Measurements from ENCODE around the gene NFIC.

NFIC gene

DNA sequence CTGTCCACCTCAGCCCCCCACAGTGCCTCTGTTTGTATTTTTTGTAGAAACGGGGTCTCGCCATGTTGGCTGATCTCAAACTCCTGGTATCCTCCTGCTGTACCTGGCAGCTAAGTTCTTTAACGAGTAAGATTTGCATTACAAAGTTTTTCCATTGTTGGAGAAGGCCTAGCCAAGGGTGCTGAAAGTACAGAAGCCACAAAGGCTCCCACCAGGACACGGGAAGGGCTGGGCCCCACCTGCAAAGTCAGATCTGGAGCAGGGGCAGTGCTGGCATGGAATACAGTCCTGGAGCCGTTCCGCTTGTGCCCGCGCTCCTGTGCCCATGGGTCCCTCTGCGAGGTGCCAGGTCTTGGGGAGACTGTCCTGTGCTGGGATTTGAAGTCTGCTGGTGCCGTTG lies 151.9 kb downstream of the NFIC start:
- Histone ChIP-seq H3K36me3 (replicated peaks; ENCODE audit: insufficient read depth, low read length) (0 out of 2 replicates have a peak, but pooled peaks cover 3% of the 10 kb centered on the region), H3K9ac (ENCODE audit: low read length) (no peak overlapping the region), H3K27ac (ENCODE audit: low read length) (no peak overlapping the region), H3K4me1 (ENCODE audit: low read length) (no peaks in the 10 kb centered on the region), H3K4me3 (ENCODE audit: low read length) (no peak overlapping the region), H3K4me2 (ENCODE audit: low read depth, low read length) (no peak overlapping the region), H3K27me3 (replicated peaks; ENCODE audit: insufficient read depth, low read length) (no peaks in the 10 kb centered on the region), H4K20me1 (ENCODE audit: insufficient read depth, low read length) (no peaks in the 10 kb centered on the region), H3K79me2 (ENCODE audit: low read length) (peaks cover 99% of the 10 kb centered on the region), H2AFZ (ENCODE audit: low read length) (no peak overlapping the region), H3K9me3 (replicated peaks; ENCODE audit: insufficient read depth, low read length) (no peaks in the 10 kb centered on the region), H3F3A (ENCODE audit: insufficient read depth, low read length) (no peaks in the 10 kb centered on the region), H3K9me2 (replicated peaks; ENCODE audit: insufficient read depth, low read length) (no peaks in the 10 kb centered on the region)
- DNase-seq: no peak
- TF ChIP-seq, protein P1, sequence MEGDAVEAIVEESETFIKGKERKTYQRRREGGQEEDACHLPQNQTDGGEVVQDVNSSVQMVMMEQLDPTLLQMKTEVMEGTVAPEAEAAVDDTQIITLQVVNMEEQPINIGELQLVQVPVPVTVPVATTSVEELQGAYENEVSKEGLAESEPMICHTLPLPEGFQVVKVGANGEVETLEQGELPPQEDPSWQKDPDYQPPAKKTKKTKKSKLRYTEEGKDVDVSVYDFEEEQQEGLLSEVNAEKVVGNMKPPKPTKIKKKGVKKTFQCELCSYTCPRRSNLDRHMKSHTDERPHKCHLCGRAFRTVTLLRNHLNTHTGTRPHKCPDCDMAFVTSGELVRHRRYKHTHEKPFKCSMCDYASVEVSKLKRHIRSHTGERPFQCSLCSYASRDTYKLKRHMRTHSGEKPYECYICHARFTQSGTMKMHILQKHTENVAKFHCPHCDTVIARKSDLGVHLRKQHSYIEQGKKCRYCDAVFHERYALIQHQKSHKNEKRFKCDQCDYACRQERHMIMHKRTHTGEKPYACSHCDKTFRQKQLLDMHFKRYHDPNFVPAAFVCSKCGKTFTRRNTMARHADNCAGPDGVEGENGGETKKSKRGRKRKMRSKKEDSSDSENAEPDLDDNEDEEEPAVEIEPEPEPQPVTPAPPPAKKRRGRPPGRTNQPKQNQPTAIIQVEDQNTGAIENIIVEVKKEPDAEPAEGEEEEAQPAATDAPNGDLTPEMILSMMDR (IDR thresholded peaks at IDR 0.05; ENCODE audit: low read length): no peak
- no peak for TF ChIP-seq EZH2 (optimal IDR thresholded peaks at IDR 0.05; ENCODE audit: low read depth, low read length)
- no peak for TF ChIP-seq EZH2phosphoT487 (IDR thresholded peaks at IDR 0.05; ENCODE audit: low read length)

DNA sequence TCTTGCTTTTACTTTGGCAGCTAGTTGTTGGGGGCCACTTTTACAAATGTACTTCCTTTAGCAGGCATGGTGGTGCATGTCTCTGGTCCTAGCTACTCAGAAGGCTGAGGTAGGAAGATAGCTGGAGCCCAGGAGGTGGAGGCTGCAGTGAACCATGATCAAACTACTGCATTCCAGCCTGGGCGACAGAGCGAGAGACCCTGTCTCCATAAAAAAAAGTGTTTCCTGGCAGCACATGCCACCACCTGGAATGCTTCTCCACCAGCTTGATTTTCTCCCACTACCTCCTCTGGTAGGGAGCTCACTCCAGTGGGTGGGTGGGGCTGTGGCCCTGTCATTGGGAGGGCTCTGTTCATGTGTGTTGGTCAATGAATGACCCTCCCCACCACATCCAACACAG lies 152.3 kb downstream of the NFIC start:
- Histone ChIP-seq H3K9me3 (replicated peaks; ENCODE audit: insufficient read depth, low read length) (no peaks in the 10 kb centered on the region), H3F3A (ENCODE audit: insufficient read depth, low read length) (no peaks in the 10 kb centered on the region), H3K36me3 (replicated peaks; ENCODE audit: insufficient read depth, low read length) (0 out of 2 replicates have a peak, but pooled peaks cover 3% of the 10 kb centered on the region), H3K4me1 (ENCODE audit: low read length) (no peaks in the 10 kb centered on the region), H3K79me2 (ENCODE audit: low read length) (peaks cover 97% of the 10 kb centered on the region), H2AFZ (ENCODE audit: low read length) (no peak overlapping the region), H4K20me1 (ENCODE audit: insufficient read depth, low read length) (no peaks in the 10 kb centered on the region), H3K27ac (ENCODE audit: low read length) (no peak overlapping the region), H3K27me3 (replicated peaks; ENCODE audit: insufficient read depth, low read length) (no peaks in the 10 kb centered on the region), H3K9ac (ENCODE audit: low read length) (no peak overlapping the region), H3K4me3 (ENCODE audit: low read length) (no peak overlapping the region), H3K9me2 (replicated peaks; ENCODE audit: insufficient read depth, low read length) (no peaks in the 10 kb centered on the region), H3K4me2 (ENCODE audit: low read depth, low read length) (no peak overlapping the region)
- TF ChIP-seq, protein P1 (IDR thresholded peaks at IDR 0.05; ENCODE audit: low read length): no peak
- TF ChIP-seq EZH2 (optimal IDR thresholded peaks at IDR 0.05; ENCODE audit: low read depth, low read length) (no peak), EZH2phosphoT487 (IDR thresholded peaks at IDR 0.05; ENCODE audit: low read length) (no peak)
- no peak for DNase-seq

Data from MM.1S (cell line).